BJ (cell line): ENCODE measurements around the gene C4A. TPM values are rescaled to one million over a fixed set of nuclear protein-coding genes. Genes with fewer than 3 reads are reported as not detected.

Source experiments
- CTCF ChIA-PET: fragments of 350-600 bp; formaldehyde crosslinking; extraction: SDS; loops from one replicate; lab custom pipeline; 2021; ENCODE audit warnings: antibody characterized with exemption, inconsistent platforms; lab: Yijun Ruan, JAX
- POLR2A ChIA-PET: fragments of 300-600 bp; sonication (Branson Sonifier 250); formaldehyde crosslinking; extraction: SDS; loops from one replicate; lab custom pipeline; 2021; ENCODE audit warnings: antibody characterized with exemption; lab: Charles Lee
- DNase-seq: peaks from one replicate; pipeline ENCODE4 v3.0.0-alpha.2; 2011; ENCODE audit warnings: low read depth
- H3K27me3 ChIP-seq: 2 replicates; pipeline ENCODE4 v1.6.0; 2011; ENCODE audit warnings: low read length; ENCODE audit not compliant: control insufficient read depth, insufficient read depth
- H3K36me3 ChIP-seq: 2 replicates; pipeline ENCODE4 v1.5.1; 2011; ENCODE audit warnings: low read length; ENCODE audit not compliant: control insufficient read depth, insufficient read depth
- H3K4me3 ChIP-seq: 2 replicates; pipeline ENCODE4 v1.5.1; 2011; ENCODE audit warnings: low read depth, mild to moderate bottlenecking, control low read depth, low read length
- polyA plus RNA-seq: library from polyadenylated mRNA; depleted of rRNA; stranded (reverse); fragments of >200 nt; gene quantifications from 2 replicates; pipeline ENCODE4 v1.2.3, GENCODE V29; 2011
- TF ChIP-seq, protein P1 (sequence below): IDR thresholded peaks from 2 replicates; pipeline ENCODE4 v1.5.1; 2011; ENCODE audit warnings: low read depth, mild to moderate bottlenecking, control low read depth, inconsistent platforms, low read length, moderate library complexity; ENCODE audit not compliant: insufficient read depth

C4A gene
- polyA plus RNA-seq, 1 experiment, result 9.7 TPM

DNA sequence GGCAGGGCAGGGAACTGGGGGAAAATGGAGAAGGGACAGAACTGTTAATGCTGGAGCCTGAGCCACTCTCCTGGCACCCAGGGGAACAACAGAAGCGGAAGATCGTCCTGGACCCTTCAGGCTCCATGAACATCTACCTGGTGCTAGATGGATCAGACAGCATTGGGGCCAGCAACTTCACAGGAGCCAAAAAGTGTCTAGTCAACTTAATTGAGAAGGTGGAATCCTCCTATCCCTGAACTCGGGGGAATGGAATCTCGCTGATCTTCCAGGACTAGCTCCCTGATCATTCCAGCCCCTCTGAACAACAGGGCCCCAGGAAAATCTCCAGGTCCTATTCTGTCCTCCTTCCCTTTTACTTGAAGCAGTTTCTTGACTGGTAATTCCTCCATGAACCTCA, 34.0 kb upstream of the C4A start:
- CTCF ChIA-PET, result no interaction called here
- Histone ChIP-seq H3K4me3 (no peak overlapping the region), H3K36me3 (peaks cover 8% of the 10 kb centered on the region), H3K27me3 (peaks cover 1% of the 10 kb centered on the region)
- POLR2A ChIA-PET, result no interaction called here
- TF ChIP-seq, protein P1, sequence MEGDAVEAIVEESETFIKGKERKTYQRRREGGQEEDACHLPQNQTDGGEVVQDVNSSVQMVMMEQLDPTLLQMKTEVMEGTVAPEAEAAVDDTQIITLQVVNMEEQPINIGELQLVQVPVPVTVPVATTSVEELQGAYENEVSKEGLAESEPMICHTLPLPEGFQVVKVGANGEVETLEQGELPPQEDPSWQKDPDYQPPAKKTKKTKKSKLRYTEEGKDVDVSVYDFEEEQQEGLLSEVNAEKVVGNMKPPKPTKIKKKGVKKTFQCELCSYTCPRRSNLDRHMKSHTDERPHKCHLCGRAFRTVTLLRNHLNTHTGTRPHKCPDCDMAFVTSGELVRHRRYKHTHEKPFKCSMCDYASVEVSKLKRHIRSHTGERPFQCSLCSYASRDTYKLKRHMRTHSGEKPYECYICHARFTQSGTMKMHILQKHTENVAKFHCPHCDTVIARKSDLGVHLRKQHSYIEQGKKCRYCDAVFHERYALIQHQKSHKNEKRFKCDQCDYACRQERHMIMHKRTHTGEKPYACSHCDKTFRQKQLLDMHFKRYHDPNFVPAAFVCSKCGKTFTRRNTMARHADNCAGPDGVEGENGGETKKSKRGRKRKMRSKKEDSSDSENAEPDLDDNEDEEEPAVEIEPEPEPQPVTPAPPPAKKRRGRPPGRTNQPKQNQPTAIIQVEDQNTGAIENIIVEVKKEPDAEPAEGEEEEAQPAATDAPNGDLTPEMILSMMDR, result no peak
- no peak for DNase-seq

DNA sequence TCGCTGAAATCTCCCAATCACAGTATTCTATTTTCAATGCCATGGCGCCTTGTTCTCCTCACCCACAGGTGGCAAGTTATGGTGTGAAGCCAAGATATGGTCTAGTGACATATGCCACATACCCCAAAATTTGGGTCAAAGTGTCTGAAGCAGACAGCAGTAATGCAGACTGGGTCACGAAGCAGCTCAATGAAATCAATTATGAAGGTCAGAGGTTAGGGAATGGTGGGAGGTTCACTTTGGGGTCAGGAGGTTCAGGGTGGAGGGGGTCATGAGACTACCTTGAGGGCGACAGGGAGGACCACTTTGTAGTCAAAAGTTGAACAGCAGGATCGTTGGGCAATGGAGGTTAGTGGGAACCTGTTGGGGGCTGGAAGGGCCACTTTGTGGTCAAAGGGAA, 33.6 kb upstream of the C4A start:
- DNase-seq, result no peak
- POLR2A ChIA-PET, result no interaction called here
- CTCF ChIA-PET, result no interaction called here
- Histone ChIP-seq H3K36me3 (peaks cover 8% of the 10 kb centered on the region), H3K4me3 (no peak overlapping the region), H3K27me3 (no peaks in the 10 kb centered on the region)
- TF ChIP-seq, protein P1, result no peak

DNA sequence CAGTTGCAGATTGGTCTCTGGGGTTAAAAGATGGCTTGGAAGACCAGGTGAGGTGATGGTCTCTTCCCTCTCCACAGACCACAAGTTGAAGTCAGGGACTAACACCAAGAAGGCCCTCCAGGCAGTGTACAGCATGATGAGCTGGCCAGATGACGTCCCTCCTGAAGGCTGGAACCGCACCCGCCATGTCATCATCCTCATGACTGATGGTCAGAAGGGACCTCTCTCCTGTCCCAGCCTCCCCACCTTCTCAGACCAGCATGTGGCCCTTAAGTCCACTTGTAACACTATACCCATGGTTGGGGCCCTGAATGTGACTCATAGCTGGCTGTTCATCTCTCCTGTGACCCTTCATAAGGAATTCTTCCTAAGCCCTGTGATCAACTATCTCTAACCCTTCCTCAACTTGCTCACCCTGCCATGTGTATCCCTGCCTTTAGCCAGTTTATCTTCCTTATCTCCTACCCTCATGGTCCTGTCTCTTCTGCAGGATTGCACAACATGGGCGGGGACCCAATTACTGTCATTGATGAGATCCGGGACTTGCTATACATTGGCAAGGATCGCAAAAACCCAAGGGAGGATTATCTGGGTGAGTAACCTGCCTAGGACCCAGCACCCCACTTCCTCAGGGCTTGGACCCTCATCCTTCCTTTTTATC, 33.0 kb upstream of the C4A start:
- ChIA-PET POLR2A (no interaction called here), CTCF (no interaction called here)
- DNase-seq, result no peak

DNA sequence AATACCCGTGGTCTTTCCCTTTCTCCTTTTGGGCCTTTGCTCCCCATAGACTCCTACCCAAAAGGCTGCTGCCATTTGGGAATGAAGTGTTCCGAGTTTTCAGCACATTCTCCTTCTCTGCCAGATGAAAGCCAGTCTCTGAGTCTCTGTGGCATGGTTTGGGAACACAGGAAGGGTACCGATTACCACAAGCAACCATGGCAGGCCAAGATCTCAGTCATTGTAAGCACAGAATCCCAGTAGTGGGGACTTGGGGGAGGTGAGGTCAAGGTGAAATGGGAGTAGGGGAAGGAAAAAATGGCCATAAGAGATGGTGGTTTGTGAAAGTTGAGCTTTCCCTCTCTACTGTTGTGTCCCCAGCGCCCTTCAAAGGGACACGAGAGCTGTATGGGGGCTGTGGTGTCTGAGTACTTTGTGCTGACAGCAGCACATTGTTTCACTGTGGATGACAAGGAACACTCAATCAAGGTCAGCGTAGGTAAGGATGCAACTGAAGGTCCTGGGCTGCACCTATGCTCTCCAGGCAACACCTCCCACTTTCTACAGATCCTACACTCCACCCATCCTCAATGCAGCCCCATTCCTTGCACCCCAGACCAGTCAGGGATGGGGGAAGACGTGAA, 31.8 kb upstream of the C4A start:
- ChIA-PET CTCF (interaction anchor here (1.6 to 4.0 kb wide), 4 partner anchors 11 to 87 kb away, joined by 6 to 35 read pairs (median 23); partner anchors contain the start of genes NEU1 and ZBTB12), POLR2A (interaction anchor here (0.5 kb wide), 1 partner anchor 33 kb away, joined by 3 read pairs; no protein-coding TSS in a partner anchor)
- no peak overlapping the region for H3K4me3 ChIP-seq
- H3K27me3 ChIP-seq, result no peaks in the 10 kb centered on the region
- DNase-seq, result no peak
- TF ChIP-seq, protein P1, result no peak
- peaks cover 17% of the 10 kb centered on the region for H3K36me3 ChIP-seq

More for the DNA sequence above, 33.0 kb upstream of the C4A start:
- no peak overlapping the region for H3K4me3 ChIP-seq
- H3K27me3 ChIP-seq, result no peaks in the 10 kb centered on the region
- TF ChIP-seq, protein P1, result no peak
- H3K36me3 ChIP-seq, result peaks cover 8% of the 10 kb centered on the region

DNA sequence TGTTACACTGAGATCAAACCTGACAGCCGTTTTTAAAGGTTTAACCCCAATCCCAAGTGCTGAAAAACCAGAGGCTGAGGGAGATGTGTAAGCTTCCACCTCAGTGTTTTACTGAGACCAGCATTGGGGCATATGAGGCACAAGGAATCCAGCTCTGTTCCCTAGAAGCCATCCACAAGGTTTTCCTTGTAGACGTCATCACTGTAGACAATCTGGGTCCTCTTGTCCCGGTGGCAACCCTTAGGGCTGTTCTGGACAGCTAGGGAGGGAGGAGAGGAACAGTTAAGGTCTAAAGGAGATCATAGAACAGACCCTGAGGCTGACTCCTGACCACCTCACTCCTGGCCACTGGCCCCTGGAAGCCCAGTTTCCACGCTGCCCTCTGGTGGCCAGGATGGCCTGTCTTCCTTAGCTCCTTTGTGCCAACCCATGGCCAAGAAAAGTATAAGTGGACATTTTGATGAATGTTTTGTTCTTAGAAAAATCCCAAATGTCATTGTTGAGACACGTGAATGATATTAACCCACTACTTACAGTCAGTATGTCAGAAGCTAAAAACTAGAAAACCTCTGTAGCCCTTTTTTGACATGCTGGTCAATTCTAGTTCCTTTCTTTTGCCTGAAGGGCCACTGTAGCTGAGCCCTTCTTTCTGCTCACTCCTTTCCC, 29.6 kb upstream of the C4A start:
- CTCF ChIA-PET, result interaction anchor here (0.5 to 4.0 kb wide), 32 partner anchors 9 to 406 kb away, joined by 3 to 35 read pairs (median 5); partner anchors contain the start of genes ATP6V1G2, EHMT2, LY6G5C and NFKBIL1
- Histone ChIP-seq H3K4me3 (no peak overlapping the region), H3K27me3 (no peaks in the 10 kb centered on the region), H3K36me3 (peaks cover 22% of the 10 kb centered on the region)
- no peak for DNase-seq
- TF ChIP-seq, protein P1, result peak; percentile 92
- POLR2A ChIA-PET, result interaction anchor here (0.6 to 0.9 kb wide), 2 partner anchors 50 to 131 kb away, joined by 3 to 4 read pairs; partner anchors contain the start of gene ZBTB12
